Activated T-helper 1 cell treated with anti-CD3 and anti-CD28 coated beads, Interleukin-12 subunit alpha, Interleukin-12 subunit beta, Interleukin-2, Interleukin-4 antibody, amounts not matched to agents 30 ng/mL and 10 ng/mL and 1 ng/mL, durations not matched to agents 14 hours and 24 hours and 36 hours (primary cell): ENCODE data around the gene MYO5C. TPM values are rescaled to one million over a fixed set of nuclear protein-coding genes. Genes with fewer than 3 reads are reported as not detected.
"Not testable (repeated sequence)": the region's sequence is repeated elsewhere in the genome, so short reads cannot be mapped to it uniquely, and the experiment has no call there.

ENCODE experiments used
- DNase-seq: peaks from one replicate; pipeline ENCODE4 v3.0.0; 2021; ENCODE audit warnings: low spot score
- H3K27ac Mint-ChIP-seq: one replicate; pipeline ENCODE4 v1.8.0; 2021; ENCODE audit warnings: mild to moderate bottlenecking, mixed read lengths
- H3K27me3 Mint-ChIP-seq: one replicate; pipeline ENCODE4 v1.8.0; 2022; ENCODE audit warnings: mild to moderate bottlenecking, moderate library complexity, mixed read lengths; ENCODE audit not compliant: insufficient read depth
- H3K36me3 Mint-ChIP-seq: one replicate; pipeline ENCODE4 v1.8.0; 2021; ENCODE audit warnings: low read depth, mixed read lengths
- H3K4me1 Mint-ChIP-seq: one replicate; pipeline ENCODE4 v1.8.0; 2021; ENCODE audit warnings: low read depth, mixed read lengths
- H3K4me3 Mint-ChIP-seq: one replicate; pipeline ENCODE4 v1.8.0; 2021; ENCODE audit warnings: mild to moderate bottlenecking, moderate library complexity, mixed read lengths
- H3K9me3 Mint-ChIP-seq: one replicate; pipeline ENCODE4 v1.8.0; 2021; ENCODE audit warnings: mixed read lengths
- intact Hi-C: fragments of 100-400 bp; cut with micrococcal nuclease; formaldehyde crosslinking; loops from one replicate; pipeline ENCODE4 v1.15.1; 2024
- total RNA-seq: library from RNA; stranded (reverse); gene quantifications from 2 replicates; pipeline ENCODE4 v1.2.3, GENCODE V29; 2022

The MYO5C gene
- total RNA-seq, 1 donor from 2014 or later = 0.29 TPM

DNA sequence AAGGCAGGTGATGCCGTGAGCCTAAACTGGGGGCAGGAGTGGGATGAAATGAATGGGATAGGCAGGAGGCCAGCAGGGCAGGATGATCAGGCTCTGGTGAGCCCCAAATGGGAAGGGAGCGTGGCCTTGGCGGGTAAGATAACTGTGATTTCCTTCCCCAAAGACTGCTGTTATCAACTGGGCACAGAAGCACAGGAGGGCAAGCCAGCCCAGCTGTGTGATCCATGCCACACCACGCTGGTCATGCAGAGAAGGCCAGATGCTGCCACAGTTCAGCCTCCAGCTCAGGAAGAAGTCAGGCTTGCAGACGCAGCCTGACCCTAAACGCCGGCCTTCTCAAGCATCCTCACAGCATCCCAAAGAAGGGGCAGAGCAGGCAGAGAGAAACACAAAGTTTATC is 52.3 kb downstream of the MYO5C start:
- peaks cover 9% of the 10 kb centered on the region for H3K4me1 Mint-ChIP-seq
- intact Hi-C loops = no loop called here
- H3K27ac Mint-ChIP-seq = no peak overlapping the region
- peaks cover 11% of the 10 kb centered on the region for H3K27me3 Mint-ChIP-seq
- H3K9me3 Mint-ChIP-seq = no peaks in the 10 kb centered on the region
- DNase-seq = no peak
- H3K4me3 Mint-ChIP-seq = no peak overlapping the region
- no peaks in the 10 kb centered on the region for H3K36me3 Mint-ChIP-seq

DNA sequence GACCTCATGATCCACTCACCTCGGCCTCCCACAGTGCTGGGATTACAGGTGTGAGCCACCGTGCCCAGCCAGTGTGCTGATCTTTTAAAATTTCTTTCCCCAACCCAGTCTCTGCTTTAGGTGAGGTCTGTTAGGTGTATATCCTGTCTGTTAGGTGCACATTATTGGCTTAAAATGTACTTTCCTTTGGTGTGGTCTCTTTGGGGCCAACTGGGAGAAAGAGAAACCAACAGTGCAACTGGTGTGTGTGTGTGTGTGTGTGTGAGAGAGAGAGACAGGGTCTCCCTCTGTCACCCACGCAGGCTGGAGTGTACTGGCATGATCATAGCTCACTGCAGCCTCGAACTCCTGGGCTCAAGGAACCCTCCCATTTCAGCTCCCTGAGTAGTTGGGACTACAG is 54.1 kb downstream of the MYO5C start:
- no peak for DNase-seq

DNA sequence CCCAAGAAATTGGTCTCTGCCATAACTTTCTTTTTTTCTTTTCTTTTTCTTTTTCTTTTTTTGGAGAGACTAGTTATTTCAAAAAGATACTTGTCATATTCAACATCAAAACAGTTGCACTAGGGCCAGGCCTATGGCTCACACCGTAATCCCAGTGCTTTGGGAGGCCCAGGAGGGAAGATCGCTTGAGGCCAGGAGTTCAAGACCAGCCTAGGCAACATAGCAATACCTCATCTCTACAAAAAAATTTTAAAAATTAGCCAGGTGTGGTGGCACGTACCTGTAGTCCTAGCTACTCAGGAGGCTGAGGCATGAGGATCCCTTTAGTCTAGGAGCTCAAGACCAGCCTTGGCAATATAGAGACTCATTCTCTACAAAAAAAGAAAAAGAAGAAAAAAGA is 55.4 kb downstream of the MYO5C start:
- H3K36me3 Mint-ChIP-seq = no peaks in the 10 kb centered on the region
- DNase-seq = no peak
- H3K4me1 Mint-ChIP-seq = peaks cover 18% of the 10 kb centered on the region
- H3K27me3 Mint-ChIP-seq = peaks cover 2% of the 10 kb centered on the region
- intact Hi-C loops = no loop called here
- no peaks in the 10 kb centered on the region for H3K9me3 Mint-ChIP-seq
- no peak overlapping the region for H3K4me3 Mint-ChIP-seq
- no peak overlapping the region for H3K27ac Mint-ChIP-seq

More for the DNA sequence above, 54.1 kb downstream of the MYO5C start:
- H3K4me1 Mint-ChIP-seq = peaks cover 9% of the 10 kb centered on the region
- H3K4me3 Mint-ChIP-seq = no peak overlapping the region
- peaks cover 5% of the 10 kb centered on the region for H3K27me3 Mint-ChIP-seq
- intact Hi-C loops = no loop called here
- no peak overlapping the region for H3K27ac Mint-ChIP-seq
- H3K9me3 Mint-ChIP-seq = no peaks in the 10 kb centered on the region
- H3K36me3 Mint-ChIP-seq = no peaks in the 10 kb centered on the region

DNA sequence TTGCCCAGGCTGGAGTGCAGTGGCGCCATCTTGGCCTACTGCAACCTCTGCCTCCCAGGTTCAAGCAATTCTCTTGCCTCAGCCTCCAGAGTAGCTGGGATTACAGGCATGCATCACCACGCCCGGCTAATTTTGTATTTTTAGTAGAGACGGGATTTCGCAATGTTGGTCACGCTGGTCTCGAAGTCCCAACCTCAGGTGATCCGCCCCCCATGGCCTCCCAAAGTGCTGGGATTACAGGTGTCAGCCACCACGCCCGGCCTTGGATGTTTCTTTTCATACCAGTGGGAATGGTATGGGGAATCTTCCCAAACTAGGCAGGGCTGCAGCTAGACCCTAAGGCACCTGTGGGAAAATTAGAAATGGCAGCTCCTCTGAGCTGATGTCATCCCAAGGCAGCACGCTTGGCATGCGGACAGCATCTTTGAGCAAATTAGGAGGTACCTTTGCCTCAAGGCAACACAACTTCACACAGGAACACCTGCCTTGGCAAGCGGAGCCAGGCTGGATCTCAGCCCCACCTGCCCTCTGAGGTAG is 56.5 kb downstream of the MYO5C start:
- H3K4me3 Mint-ChIP-seq, DNase-seq, H3K36me3 Mint-ChIP-seq, intact Hi-C loops, H3K27ac Mint-ChIP-seq, H3K27me3 Mint-ChIP-seq, H3K9me3 Mint-ChIP-seq: not testable (repeated sequence)
- peaks cover 26% of the 10 kb centered on the region for H3K4me1 Mint-ChIP-seq

DNA sequence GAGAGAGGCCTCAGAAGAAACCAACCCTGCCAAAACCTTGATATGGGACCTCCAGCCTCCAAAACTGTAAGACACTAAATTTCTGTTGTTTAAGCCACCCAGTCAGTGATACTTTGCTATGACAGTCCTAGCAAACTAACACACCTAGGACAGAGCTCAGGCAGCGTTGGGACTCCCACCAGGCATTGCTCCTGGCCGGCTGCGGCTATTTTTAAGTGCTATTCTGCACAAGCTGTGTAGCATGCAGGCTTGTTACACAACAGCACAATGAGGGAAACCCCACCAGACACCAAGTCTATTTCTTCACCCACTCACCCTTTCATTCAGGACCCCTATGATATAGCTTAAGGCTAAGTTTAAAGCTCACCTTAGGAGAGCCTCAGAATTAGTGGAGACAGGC is 57.5 kb downstream of the MYO5C start:
- Mint-ChIP-seq H3K4me3 (no peak overlapping the region), H3K27me3 (peaks cover 5% of the 10 kb centered on the region), H3K27ac (no peak overlapping the region), H3K9me3 (no peaks in the 10 kb centered on the region), H3K36me3 (no peaks in the 10 kb centered on the region), H3K4me1 (peaks cover 26% of the 10 kb centered on the region)
- intact Hi-C loops = no loop called here
- no peak for DNase-seq

DNA sequence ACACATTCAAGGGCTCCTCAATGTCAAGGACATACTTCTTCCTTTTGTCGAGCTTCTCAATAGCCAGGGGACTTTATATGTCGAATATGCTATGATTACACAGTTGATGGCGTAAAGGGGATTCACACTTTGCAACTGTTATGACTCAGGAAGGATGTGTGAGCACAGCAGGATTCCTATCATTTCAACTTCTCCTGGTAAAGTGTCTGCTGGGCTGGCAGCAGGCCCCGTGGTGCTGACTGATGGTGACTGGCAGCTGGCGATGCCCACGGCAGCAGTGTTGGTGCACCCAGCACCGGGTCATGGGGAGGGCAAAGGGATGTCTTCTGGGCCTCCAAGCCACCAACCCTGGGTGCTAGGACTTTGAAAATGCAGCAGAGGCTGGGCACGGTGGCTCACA is 59.6 kb downstream of the MYO5C start:
- Mint-ChIP-seq H3K4me3 (no peak overlapping the region), H3K27me3 (peaks cover 4% of the 10 kb centered on the region), H3K36me3 (no peaks in the 10 kb centered on the region), H3K4me1 (peaks cover 27% of the 10 kb centered on the region), H3K9me3 (no peaks in the 10 kb centered on the region), H3K27ac (no peak overlapping the region)
- no peak for DNase-seq
- intact Hi-C loops = no loop called here

DNA sequence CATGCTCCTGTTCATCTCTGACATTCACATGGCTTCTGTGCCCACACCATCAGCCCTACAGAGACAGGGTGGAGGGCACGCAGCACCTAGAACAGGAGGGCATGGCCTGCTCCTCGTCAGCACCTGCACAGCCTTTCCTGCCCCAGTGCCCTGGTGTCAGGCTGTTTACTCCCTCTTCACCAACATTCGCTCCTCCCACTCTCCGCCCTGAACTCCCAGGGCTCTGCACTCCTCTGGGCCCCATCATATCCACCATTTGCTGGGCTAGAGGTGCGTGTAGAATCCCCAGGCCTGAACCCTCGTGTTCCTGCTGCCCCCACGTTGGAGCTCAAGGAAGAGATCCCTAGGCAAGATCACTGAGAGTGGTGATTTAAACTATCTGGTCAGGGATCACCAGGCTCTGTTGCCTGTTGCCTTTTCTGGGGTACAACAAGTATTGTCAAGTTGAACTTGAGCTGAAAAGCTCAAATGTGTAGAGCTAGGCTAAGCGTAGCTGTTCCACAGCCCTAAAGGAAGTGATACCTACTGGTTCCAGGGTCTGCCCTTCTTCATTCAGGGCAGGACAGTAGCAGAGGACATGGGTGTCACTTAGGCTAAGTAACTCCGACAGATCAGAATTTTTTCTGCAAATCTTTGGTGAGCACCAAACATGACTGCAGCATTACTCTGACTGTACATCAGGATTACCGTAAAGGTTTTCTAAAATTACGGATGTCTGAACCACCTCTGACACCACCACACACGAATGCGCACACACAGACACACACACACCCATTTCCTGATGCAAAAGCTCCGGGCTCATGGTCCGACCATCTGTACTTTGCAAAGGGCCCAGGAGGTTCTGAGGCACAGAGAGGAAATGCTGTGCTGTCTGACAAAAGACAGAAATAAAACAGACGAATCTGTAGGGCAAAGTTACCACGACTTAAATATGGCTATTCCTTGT is 60.7 kb downstream of the MYO5C start:
- no peak overlapping the region for H3K4me3 Mint-ChIP-seq
- intact Hi-C loops = no loop called here
- H3K4me1 Mint-ChIP-seq = peaks cover 27% of the 10 kb centered on the region
- H3K36me3 Mint-ChIP-seq = no peaks in the 10 kb centered on the region
- H3K27ac Mint-ChIP-seq = peak overlapping the region; percentile 64
- no peak for DNase-seq
- no peaks in the 10 kb centered on the region for H3K9me3 Mint-ChIP-seq
- H3K27me3 Mint-ChIP-seq = peaks cover 4% of the 10 kb centered on the region

DNA sequence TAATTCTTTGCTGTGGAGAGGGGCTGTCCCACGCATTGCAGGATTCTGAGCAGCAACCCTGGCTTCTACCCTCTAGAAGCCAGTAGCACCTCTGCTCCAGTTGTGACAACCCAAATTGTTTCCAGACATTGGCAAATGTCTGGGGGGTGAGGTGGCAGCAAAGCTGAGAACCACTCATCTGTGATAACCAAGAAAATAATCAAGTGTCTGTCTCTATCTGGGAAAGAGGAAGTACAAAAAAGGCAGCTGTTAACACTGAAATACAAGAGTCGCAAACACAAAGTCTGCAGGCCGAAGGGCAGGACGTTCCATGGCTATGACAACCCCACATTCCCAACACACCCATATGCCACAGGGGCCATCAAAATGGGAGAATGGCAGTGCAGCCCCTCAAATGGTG is 62.2 kb downstream of the MYO5C start:
- H3K9me3 Mint-ChIP-seq = no peaks in the 10 kb centered on the region

DNA sequence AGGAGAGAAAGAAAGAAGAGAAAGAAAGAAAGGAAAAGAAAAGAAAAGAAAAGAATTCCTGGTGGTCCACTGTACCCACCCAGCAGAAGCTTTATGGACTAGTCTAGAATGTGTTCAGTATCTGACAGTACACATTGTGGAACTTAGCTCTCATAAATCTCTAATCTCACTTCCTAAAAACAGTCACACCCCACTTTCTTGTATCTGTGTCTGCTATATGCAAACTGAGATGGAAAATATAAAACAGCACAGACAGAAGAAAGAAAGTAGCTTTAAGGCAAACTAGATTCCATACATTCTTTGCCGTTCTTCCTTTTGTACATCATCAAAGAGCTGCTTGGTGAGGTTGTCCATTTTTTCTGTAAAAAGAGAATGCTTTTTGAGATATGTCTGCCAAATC is 63.3 kb downstream of the MYO5C start:
- H3K4me1 Mint-ChIP-seq = peaks cover 31% of the 10 kb centered on the region
- H3K4me3 Mint-ChIP-seq = no peak overlapping the region
- no peak for DNase-seq
- no peaks in the 10 kb centered on the region for H3K9me3 Mint-ChIP-seq
- H3K36me3 Mint-ChIP-seq = no peaks in the 10 kb centered on the region
- H3K27me3 Mint-ChIP-seq = peaks cover 4% of the 10 kb centered on the region
- intact Hi-C loops = no loop called here
- H3K27ac Mint-ChIP-seq = no peak overlapping the region

More for the DNA sequence above, 62.2 kb downstream of the MYO5C start:
- no peaks in the 10 kb centered on the region for H3K36me3 Mint-ChIP-seq
- H3K27ac Mint-ChIP-seq = no peak overlapping the region
- no peak for DNase-seq
- intact Hi-C loops = no loop called here
- H3K4me1 Mint-ChIP-seq = peaks cover 27% of the 10 kb centered on the region
- H3K27me3 Mint-ChIP-seq = peaks cover 4% of the 10 kb centered on the region
- no peak overlapping the region for H3K4me3 Mint-ChIP-seq

DNA sequence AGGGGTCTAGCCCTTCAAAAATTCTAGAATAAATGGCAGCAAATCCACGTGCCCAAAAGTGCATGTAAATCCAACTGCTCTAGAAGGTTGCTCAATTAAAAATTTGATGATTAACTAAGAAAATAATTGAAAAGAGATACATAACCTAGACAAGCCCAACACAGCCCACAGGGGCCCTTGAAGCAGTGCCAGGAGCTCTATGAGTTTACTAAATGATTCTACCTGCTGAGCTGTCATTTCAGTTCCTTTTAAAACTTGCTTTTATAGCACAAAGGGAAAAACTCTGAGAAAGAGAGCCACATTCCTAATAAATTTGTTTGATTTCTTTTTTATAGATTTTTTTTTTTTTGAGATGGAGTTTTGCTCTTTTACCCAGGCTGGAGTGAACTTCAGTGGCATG is 65.5 kb downstream of the MYO5C start:
- DNase-seq = no peak

DNA sequence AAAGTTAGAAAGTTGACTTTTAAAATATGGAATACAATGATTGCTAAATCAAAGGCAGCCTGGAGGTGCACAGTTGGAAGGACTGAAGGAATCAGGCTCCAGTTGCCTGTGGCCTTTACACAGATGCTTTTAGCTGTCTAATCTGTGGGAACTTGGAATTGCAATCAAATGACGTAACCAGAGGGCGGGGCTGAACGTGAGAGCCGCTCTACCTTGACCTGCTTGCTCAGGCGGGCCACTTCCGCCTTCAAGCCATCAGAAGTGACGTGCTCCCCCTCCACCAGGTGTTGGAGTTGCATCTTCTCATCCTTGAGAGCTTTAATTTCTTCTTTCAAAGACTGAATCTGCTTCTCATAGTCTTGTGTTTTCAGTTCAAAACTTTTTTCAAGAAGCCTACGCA is 66.7 kb downstream of the MYO5C start:
- no peak for DNase-seq
- no peaks in the 10 kb centered on the region for H3K9me3 Mint-ChIP-seq
- H3K27ac Mint-ChIP-seq = no peak overlapping the region
- H3K4me3 Mint-ChIP-seq = no peak overlapping the region
- peaks cover 4% of the 10 kb centered on the region for H3K27me3 Mint-ChIP-seq
- intact Hi-C loops = loop anchor here (5.0 to 10.0 kb wide), 2 partner anchors 114 to 342 kb away; partner anchors contain the start of gene BCL2L10
- H3K4me1 Mint-ChIP-seq = peaks cover 27% of the 10 kb centered on the region
- no peaks in the 10 kb centered on the region for H3K36me3 Mint-ChIP-seq

More for the DNA sequence above, 65.5 kb downstream of the MYO5C start:
- H3K27me3 Mint-ChIP-seq = peaks cover 4% of the 10 kb centered on the region
- H3K36me3 Mint-ChIP-seq = no peaks in the 10 kb centered on the region
- intact Hi-C loops = no loop called here
- H3K27ac Mint-ChIP-seq = no peak overlapping the region
- H3K9me3 Mint-ChIP-seq = no peaks in the 10 kb centered on the region
- H3K4me3 Mint-ChIP-seq = no peak overlapping the region
- peaks cover 25% of the 10 kb centered on the region for H3K4me1 Mint-ChIP-seq

DNA sequence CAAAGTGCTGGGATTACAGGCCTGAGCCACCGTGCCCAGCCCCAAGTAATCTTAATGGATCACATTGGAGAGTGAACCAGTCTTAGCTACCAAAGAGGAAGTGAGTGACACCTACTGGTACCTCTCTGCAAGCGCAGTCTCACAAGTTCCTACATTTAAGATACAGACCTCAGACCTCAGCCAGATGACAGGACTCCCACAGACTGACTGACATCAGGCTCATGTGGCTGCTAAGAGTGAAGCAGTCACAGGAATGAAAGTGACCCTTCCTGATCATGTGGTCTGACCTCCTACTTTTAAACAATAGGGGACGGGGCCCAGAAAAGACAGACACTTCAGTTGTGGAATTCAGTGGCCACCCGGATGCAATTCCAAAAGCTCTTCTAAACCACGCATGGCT is 68.1 kb downstream of the MYO5C start:
- no peaks in the 10 kb centered on the region for H3K27me3 Mint-ChIP-seq
- intact Hi-C loops = loop anchor here (1.0 to 10.0 kb wide), 6 partner anchors 19 to 340 kb away; partner anchors contain the start of gene BCL2L10
- H3K36me3 Mint-ChIP-seq = no peaks in the 10 kb centered on the region
- no peak overlapping the region for H3K4me3 Mint-ChIP-seq
- no peak overlapping the region for H3K27ac Mint-ChIP-seq
- DNase-seq = peak; percentile 58
- no peaks in the 10 kb centered on the region for H3K9me3 Mint-ChIP-seq
- H3K4me1 Mint-ChIP-seq = peaks cover 36% of the 10 kb centered on the region

DNA sequence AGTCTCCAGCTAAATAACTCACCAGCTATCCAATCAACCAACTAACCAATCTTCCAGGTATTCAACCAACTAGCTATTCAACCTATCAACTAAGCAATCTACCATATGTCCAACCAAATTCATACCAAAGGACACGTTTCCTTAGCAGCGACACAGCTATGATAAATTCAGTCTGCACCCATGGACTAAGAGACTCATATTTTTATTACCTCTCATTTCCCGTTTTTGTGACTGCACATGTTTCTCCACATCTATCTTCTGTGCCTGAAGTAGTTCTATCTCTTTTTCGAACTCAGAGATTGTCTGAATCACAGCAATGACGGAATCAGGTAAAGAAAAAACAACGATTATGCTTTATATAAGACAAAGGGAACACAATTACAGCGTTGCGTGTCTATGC is 70.4 kb downstream of the MYO5C start:
- H3K9me3 Mint-ChIP-seq = no peaks in the 10 kb centered on the region
- H3K36me3 Mint-ChIP-seq = no peaks in the 10 kb centered on the region
- H3K27me3 Mint-ChIP-seq = no peaks in the 10 kb centered on the region
- intact Hi-C loops = loop anchor here (5.0 to 10.0 kb wide), 2 partner anchors 110 to 338 kb away; partner anchors contain the start of gene BCL2L10
- peaks cover 47% of the 10 kb centered on the region for H3K4me1 Mint-ChIP-seq
- no peak for DNase-seq
- no peak overlapping the region for H3K4me3 Mint-ChIP-seq
- H3K27ac Mint-ChIP-seq = no peak overlapping the region
